HG03439 (cell line): ENCODE data around the gene NSMCE1.
"Not testable (repeated sequence)": the region's sequence is repeated elsewhere in the genome, so short reads cannot be mapped to it uniquely, and the experiment has no call there.

ENCODE experiments used
- ATAC-seq: cut with Tn5 transposase; IDR thresholded peaks from one replicate; pipeline ENCODE4 v1.9.1; 2021; ENCODE audit warnings: mild to moderate bottlenecking, moderate library complexity; ENCODE audit not compliant: unreplicated experiment

NSMCE1 gene

GRCh38 chr16:27220527-27220926 is 48.0 kb downstream of the NSMCE1 start:
- ATAC-seq, result no peak

GRCh38 chr16:27220120-27220519 is 48.5 kb downstream of the NSMCE1 start:
- ATAC-seq, result no peak

- no peak for ATAC-seq
Observed at GRCh38 chr16:27219161-27219560, 49.4 kb downstream of the NSMCE1 start.

GRCh38 chr16:27218756-27219155 is 49.8 kb downstream of the NSMCE1 start:
- ATAC-seq, result no peak

DNA sequence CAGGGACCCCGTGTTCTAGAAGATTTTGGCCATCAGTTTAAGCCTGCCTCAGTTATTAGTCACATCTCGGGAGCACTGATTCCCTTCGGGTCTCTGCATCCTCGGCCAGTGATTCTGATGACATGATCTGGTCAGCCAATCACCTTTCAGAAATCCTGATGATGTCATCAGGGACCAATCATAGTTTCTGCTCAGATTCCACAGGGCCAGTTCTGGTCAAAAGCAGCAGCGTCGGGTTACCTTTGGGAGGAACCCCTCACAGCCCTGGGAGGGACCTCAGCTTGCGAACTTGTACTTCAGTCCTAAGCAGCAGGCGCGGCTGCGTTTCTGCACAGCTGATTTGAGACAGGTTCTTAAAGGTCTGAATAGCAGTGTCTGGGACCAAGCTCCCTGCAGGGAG is 51.3 kb downstream of the NSMCE1 start:
- ATAC-seq, result no peak

- ATAC-seq, result no peak
Observed at GRCh38 chr16:27216297-27216885, 52.2 kb downstream of the NSMCE1 start.

DNA sequence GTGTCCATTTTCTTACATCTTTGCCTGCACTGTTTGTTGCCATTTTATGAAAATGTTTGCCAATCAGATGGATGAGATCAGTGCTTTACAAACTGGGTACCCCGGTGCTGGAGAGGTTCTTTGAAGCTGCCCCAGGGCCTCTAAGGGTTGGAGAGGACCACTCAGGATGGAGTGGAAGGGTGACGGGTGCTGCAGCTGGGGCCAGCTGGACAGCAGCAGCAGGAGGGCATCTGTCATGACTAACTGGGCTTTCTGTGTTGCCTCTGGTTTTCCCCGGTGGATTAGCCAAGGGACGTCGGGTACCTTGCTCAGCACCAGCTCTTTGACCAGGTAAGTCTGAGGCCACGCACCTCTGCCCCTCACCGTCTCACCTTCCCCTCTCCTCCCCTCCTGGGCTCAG is 52.9 kb downstream of the NSMCE1 start:
- ATAC-seq, result no peak

GRCh38 chr16:27214084-27214961 is 54.2 kb downstream of the NSMCE1 start:
- no peak for ATAC-seq

DNA sequence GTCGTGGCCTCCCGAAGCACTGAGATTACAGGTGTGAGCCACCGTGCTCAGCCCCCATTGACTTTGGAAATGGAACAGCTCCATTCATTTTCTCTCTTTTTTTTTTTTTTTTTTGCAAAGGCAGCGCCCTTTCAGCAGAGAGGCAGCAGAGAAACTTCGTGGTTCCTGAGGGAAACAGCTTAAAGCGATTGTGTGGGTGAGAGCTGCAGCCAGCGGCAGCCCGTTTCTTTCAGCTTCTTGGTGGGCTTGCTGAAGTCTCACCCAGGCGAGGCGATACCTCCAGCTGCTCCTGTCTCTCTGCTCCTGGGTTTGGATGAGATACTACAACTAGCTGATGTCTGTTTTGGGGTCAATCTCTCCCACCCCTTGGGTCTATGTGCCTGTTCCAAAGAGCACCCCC is 57.5 kb downstream of the NSMCE1 start:
- no peak for ATAC-seq

GRCh38 chr16:27210174-27210573 is 58.4 kb downstream of the NSMCE1 start:
- ATAC-seq, result no peak

GRCh38 chr16:27209591-27209990 is 59.0 kb downstream of the NSMCE1 start:
- no peak for ATAC-seq

GRCh38 chr16:27208796-27209195 is 59.8 kb downstream of the NSMCE1 start:
- no peak for ATAC-seq

DNA sequence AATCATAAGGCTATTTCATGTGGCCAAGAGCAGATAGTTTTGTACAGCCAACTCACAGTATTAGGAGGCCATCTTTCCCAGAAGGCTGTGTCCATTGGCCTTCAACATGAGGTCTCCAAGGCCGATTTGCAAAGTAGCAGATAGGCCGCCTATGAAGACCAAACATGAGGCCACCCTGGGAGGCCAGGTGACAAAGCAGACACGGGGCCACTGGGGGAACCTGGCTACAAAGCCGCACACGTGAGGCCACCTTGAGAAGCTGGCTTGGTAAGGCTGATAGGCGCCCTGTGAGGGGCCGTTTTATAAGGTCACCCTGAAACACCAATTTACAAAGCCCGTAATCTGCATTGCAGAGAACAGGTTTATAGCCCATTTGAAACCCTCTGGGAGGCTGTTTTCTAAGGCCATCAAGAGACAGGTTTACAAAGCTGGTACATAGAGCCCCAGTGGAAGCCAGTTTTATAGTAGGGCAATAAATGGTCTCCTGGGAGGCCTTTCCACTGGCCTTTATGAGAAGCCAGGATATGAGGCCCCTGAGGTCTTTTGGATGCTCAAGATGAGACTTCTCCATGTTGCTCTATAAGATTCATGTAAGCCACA is 60.4 kb downstream of the NSMCE1 start:
- no peak for ATAC-seq

DNA sequence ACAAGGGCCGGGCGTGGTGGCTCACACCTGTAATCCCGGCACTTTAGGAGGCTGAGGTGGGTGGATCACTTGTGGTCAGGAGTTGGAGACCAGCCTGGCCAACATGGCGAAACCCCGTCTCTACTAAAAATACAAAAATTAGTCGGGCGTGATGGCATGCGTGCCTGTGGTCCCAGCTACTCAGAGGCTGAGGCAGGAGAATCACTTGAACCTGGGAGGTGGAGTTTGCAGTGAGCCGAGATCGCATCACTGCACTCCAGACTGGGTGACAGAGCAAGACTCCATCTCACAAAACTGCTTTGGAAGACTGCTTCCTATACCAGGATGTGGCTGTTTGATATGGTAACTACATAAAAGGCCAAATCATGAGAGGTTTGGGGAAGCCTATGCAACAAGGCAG is 61.5 kb downstream of the NSMCE1 start:
- ATAC-seq, result not testable (repeated sequence)

- ATAC-seq, result no peak
Observed at GRCh38 chr16:27205423-27206065, 63.0 kb downstream of the NSMCE1 start.

DNA sequence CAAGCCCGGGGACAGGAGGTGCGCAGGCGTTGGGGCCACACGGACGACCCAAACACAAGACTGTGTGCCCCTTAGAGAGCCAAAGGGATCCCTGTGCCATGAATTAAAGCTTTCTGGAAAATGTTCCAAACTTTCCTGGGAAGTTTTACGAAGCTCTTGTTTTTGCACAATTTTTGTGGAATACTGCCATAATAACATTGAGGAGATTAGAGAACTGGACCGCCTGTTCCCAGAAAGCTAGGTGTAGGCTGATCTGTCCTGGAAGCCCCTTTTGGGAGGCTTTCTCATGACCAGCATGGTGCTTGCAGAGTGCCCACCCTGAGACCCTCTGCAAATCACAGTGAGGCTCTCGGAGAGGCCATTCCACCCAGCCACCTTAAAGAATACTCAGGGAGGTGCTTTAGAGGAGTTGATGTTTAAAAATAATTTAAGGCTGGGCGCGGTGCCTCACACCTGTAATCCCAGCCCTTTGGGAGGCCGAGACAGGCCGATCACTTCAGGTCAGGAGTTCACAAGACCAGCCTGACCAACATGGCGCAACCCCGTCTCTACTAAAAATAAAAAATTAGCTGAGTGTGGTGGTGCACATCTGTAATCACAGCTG is 64.2 kb downstream of the NSMCE1 start:
- ATAC-seq, result no peak

- ATAC-seq, result peak; percentile 86
Observed at GRCh38 chr16:27203507-27204311, 64.9 kb downstream of the NSMCE1 start, which contains the start of gene KDM8. Gene KDM8, plus strand, starts transcription at chr16:27203526. Its CDS starts 6,598 bp downstream, at chr16:27210124.

GRCh38 chr16:27202923-27203506 is 65.6 kb downstream of the NSMCE1 start:
- peak; percentile 61 for ATAC-seq

GRCh38 chr16:27200914-27201313 is 67.7 kb downstream of the NSMCE1 start:
- not testable (repeated sequence) for ATAC-seq

DNA sequence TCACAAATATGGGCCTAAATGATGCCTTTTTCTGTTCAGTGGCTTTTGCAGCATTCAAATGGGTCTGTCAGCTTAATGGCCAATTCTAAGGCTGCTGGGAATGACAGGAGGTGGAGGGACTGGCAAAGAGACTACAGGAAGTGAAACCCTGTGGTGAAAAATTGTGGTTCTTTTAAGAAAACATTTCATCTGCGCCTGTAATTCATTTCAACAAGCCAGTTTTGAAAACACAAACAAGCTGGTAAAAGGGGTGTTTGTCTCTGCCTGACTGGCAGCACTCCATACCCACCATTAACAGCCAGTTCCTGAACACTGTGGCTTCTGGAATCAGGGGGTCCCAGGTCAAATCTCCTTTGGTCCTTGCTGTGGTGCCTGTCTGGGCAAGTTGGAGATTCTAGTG is 68.8 kb downstream of the NSMCE1 start:
- ATAC-seq, result no peak
